HG02571 (cell line): Measurements from ENCODE around the gene CCDC182.

Source experiments
- ATAC-seq: cut with Tn5 transposase; IDR thresholded peaks from one replicate; pipeline ENCODE4 v1.9.1; 2021; ENCODE audit warnings: mild to moderate bottlenecking, moderate library complexity; ENCODE audit not compliant: unreplicated experiment

Gene CCDC182

DNA sequence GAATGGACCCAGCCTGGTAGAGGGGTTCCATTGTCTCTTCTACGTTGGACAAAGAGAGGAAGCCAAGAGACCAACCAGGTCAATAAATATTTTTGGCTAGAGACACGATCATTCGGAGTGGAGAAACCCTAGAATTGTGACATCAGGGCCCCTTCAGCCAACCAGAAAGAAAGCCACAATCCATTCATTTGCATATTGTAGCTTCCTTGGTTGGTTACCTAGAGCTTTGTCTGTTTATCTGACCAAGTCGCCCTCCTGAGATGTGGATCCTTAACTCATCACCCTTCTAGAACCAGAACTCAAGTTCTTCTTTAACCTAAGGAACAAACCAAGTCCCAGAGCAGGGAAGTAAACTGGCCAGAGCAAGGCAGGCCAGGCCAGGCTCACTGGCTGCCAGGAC, at the start of gene CCDC182:
CCDC182 (minus strand) TSS at position 58 of the 400 bp plus-strand sequence; CDS start at position 31, 27 bp downstream.
- ATAC-seq: no peak

DNA sequence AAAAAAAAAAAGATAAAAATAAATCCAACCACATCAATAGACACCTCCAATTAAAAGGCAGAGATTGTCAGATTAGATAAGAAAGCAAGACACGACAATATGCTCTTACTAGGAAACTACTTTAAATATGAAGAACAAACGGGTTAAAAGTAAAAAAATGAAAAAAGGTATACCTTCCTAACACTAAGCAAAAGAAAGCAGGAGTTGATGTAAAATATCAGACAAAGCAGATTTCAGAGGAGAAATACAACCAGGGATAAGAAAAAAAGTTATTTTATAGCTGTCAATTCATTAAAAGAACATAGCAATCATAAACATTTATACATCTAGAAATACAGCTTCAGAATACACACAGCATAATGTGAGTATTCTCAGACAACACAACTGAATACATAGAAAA, 49.7 kb upstream of the CCDC182 start:
- ATAC-seq: no peak

DNA sequence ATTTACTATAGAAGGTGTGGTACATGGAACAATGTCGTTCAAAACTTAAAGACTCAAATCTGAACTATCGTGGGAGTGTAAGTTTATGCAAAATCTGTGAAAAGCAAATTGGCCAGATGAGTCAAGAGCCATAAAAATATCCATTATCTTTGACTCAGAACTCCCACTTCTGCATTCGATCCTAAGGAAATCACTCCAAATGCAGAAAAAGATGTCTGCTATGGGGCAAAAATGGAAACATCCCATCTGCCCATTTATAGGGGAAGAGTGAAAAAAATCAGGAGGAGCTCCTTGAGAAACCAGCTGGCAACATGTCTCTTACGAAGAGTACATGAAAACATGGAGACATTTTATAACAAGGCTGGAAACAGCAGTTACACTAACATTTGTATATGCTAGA, 43.6 kb upstream of the CCDC182 start:
- ATAC-seq: no peak

DNA sequence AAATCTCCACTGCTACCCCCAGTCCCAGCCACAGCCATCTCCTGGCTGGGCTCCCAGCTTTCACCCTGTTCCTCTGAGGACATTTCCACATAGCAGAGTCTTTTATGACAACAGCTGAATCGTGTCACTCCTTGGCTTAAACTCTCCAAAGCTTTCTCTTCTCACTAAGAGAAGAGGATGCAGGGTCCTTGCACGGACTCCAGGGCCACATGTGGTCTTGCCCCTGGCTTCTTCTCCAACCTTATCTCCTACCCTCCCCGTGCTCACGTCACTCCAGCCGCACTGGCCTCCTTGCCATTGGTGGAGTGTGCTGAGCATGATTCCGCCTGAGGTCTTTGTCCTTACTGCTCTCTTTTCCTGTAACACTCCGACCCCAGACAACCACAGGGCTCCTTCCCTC, 39.9 kb upstream of the CCDC182 start:
- ATAC-seq: no peak

DNA sequence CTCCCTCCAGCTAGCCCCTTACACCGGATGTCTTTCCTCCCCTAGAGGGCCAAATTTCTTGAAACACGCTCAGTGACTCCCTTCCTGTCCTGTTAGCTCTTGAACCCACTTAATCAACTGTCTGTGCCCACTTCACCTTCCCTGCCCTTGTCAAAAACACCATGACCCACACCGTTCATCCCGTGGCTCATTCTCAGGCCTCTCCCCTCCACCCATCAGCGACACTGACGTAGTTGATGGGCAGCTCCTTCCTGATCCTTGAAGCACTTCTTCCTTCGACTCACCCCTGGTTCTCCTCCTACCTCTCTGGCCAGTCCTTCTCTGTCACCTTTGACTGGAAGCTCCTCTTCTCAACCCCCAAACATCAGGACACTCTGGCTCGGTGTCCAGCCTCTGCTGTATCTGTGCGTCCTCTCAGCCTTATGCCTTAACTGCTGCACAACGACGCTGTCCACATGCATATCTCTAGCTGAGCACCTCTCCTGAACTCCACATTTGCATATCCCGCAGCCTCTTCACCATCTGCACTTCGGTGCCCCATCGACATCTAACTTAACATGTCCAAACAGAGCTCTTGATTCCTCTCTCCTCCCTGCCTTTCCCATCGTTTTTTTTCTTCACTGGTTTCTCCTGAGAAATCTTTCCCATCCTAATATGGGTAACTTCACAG, 39.3 kb upstream of the CCDC182 start:
- ATAC-seq: no peak

DNA sequence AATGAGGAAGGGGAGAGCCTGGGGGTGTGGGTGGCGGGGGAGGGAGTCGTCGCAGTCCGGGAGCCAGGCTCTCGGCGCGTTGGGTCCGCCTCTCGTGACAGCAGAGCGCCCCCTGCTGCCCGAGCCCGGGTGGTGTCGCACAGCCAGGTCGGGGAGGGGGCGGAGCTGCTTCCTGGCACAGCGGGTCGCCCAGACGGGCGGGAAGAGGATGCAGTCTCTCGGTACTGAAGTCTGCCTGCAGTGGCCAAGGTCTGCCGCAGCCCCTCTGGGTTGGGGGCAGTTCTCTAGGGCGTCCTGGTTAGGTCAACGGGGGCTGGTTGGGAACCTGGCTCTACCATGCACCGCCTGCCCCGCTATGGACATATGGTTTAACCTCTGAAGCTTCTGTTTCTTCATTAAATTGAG, 38.2 kb upstream of the CCDC182 start:
- no peak for ATAC-seq

DNA sequence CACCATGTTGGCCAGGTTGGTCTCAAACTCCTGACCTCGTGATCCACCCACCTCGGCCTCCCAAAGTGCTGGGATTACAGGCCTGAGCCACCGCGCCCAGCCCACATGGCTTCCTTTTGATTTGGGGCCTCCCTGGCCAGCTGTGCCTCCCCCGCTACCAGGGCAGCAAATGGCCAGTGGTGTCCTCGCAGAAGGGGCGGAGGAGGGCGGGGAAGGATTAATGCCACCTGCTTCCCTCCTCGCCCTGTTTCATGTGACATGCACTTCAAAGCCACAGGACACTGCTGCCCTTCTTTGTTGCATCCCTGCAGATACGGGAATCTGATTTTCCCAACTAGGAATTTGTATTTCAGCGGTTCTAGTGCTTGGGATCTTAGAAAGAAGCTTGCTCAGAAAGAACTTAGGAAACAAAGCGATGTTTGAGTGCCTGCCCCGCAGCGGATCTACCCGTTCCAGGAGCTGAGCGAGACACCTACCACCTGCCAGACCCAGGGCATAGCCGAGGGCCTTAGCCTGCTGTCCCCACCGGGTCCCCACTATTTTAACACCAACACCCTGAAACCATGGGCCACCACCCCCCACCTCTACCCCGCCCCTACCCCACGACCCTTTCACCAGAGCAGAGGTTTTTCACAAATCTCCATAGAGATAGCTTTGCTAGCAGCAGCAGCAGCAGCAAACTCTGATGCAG, 37.7 kb upstream of the CCDC182 start:
- no peak for ATAC-seq

DNA sequence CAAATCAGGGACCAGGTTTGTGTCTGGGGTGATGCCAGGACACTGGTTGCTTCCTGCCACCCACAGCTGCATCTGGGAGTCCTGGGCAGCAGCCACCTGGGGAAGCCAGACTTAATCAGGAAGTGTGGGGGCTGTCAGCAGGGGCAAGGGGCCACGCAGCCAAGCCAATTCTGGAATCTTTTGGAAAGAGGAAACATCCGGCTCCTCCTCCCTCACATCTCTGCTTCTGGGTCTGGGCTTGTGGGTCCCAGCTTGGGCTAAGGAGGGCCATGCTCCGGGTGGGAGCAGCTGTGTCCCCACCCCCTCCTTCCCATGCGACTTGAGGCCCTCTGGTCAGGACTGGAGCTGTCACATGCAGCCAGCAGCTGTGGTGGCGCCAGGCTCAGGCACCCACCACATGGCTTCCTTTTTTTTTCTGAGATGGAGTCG, 37.0 kb upstream of the CCDC182 start:
- ATAC-seq: no peak

DNA sequence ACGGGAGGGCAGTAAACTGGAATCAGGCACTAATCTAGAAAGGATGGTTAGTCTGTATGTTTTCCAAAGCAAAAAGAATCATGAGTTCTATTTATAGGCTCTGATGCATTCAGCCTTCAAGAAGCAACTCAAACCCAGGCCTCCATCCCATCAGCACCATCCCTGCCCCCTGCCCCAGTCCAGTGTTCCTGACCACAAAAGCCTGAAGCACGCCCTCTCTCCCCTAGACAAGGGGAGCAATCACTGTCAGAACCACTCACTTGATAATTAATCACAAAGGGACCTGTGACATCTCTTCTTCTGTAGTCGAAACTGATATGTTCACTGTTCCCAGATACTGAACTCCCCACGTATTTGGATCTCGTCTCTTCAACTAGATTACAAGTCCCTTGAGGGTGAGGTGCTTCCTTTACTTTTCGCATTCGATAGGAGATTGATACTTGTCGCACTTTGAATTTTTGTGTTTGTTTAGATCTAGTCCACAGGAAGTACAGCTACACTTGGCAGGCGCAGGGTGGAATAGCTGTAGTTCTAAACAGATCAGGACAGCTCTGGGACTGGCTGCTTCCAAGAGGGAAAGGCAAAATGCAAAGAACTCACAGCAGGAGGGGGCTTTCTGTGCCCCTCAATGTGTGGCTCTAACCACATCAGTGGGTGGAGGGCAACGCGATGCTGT, 36.4 kb upstream of the CCDC182 start:
- ATAC-seq: no peak

DNA sequence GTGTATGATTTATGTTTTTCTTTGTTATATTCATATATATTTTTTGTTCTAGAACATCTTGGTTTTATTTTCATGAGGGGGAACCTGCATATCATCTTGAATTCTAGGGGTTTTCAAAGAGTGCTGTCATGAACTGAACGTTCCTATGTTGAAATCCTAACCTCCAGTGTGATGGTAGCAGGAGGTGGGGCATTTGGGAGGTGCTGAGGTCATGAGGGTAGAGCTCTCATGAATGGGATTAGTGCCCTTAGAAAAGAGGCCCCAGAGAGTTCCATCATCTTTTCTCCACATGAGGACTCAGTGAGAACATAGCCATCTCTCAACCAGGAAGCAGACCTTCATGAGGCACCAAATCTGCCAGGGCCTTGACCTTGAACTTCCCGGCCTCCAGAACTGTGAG, 34.6 kb upstream of the CCDC182 start:
- no peak for ATAC-seq

DNA sequence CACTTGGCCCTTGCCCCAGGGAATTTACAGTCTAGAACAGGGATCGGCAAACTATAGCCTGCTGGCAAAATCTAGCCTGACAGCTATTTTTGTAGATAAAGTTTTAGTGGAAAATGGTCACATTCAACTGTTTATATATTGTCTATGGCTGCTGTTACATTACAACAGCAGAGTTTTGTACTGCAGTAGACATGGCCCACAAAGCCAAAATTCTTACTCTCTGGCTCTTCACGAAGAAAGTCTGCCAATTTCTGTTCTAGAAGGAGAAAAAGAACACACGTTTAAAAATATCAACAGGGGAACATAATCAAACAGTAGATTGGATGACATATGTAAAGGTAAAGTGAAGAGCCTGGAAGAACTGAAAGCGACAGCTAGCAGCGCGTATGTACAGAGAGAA, 33.2 kb upstream of the CCDC182 start:
- no peak for ATAC-seq

DNA sequence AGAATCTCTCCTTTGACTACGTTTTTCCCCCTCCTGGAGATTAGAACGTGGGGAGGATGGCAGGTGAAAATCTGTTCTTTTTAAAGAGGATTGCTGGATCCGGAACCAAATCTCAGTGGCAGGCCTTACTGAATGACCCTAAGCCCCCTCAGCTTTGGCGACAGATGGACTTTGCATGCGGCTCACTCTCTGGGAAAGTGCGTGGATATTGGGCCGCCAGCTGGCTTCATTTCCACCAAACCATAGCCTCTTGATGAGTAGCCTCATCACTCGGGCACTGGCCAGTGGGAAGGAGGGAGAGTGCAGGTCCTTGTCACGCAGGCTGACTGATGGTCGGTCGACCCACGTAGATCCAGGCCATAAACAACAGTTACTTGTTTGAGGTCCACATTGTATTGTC, 31.3 kb upstream of the CCDC182 start:
- ATAC-seq: no peak

DNA sequence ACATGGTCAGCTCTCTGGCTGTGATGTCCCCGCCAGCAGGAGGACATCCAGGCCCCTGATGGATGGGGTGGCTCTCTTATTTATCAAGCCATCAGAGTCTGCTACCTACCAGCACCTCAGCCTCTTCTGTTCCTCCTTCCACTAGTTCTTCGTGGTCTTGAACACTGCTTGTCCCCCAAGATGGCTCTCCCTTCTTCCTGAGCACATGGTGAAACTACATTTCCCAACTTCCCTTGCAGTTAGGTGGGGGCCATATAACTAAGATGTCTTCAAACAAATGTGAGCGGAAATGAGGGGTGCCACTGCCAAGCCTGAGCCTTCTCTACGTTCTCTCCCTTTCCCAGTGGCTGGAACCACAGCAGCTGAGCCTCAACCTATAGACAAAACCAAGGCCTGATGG, 29.8 kb upstream of the CCDC182 start:
- ATAC-seq: no peak

DNA sequence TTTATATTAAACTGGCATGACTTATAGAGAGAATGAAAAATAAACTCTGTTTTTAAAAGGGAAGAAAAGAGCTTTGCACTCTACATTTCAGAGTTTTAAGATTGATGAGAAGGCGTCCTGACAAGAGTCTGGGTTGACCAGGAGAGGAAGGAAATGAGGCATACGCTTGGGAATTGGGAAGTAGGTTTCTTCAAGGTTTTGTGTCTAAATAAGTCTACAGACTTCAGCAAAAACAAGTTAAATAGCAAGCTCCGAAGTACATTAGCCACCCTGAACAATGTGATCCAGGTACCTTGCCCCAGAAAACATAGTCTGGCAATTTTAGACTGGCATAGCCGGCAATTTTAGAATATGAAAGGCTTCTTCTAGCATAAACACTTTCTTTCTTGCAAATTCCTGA, 28.5 kb upstream of the CCDC182 start:
- ATAC-seq: no peak

DNA sequence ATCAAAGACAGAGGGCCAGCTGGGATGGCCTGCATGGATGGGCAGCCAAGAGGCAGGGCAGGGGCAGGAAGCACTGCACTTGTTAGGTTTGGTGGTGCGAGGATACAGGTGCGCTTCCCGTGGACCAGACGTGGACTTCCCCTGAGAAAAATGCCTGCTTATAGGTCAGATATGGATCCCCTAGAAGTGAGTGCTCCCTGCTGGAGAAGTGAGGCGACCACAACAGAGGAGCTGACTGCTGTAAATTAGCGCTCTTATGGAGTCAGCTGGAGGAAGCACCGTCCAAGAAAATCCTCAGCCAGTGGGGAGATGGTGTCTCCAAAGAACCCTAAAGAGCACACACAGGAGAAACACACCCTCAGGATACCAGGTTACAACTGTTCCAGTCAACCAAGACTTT, 27.7 kb upstream of the CCDC182 start:
- ATAC-seq: no peak

DNA sequence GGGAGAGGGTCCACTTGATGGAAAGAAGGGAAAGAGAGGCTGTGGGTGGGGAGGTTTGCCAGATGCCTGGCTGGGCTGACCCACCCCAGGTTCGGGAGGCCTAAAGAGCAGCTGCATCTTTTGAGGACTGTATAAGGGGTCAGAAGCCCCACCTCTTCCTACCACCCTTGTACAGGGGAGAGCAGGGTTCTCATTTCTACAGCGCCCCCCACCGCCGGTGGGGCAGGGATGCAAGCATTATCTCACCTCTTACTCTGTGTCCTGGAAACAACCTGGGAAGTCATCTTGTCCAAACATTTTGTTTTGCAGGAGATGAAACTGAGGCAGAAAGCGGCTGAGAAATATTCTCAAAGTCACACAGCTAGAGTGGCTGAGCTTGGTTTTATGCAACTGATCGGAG, 22.5 kb upstream of the CCDC182 start:
- ATAC-seq: no peak

DNA sequence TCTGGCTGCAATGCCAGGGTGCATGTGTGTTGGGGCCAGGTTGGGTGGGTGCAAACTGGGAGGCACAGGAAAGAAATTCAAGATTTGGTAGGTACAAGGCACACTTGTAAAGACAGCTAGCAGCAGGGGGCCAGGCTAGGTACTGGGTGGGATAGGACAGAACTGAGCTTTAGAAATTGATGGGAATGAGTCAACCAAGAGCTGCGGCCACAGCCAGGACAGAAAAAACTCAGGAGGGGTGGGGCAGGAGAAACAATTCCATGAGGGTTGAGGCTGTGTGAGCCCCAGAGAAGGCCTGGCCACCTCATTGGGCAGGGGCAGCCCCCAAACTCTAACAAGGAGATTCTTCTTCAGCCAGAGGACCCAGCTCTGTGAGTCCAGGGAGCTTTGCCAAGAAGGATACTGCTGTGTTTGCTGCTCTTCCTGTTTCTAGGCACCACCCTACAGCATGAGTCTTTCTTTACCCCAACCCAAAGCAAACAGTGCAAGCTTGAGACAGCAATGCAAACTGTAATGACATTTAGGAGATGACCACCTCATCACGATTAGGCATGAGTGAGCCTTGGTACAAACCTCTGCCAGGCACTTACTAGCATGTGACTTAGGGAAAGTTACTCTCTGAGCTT, 21.3 kb upstream of the CCDC182 start:
- ATAC-seq: no peak

DNA sequence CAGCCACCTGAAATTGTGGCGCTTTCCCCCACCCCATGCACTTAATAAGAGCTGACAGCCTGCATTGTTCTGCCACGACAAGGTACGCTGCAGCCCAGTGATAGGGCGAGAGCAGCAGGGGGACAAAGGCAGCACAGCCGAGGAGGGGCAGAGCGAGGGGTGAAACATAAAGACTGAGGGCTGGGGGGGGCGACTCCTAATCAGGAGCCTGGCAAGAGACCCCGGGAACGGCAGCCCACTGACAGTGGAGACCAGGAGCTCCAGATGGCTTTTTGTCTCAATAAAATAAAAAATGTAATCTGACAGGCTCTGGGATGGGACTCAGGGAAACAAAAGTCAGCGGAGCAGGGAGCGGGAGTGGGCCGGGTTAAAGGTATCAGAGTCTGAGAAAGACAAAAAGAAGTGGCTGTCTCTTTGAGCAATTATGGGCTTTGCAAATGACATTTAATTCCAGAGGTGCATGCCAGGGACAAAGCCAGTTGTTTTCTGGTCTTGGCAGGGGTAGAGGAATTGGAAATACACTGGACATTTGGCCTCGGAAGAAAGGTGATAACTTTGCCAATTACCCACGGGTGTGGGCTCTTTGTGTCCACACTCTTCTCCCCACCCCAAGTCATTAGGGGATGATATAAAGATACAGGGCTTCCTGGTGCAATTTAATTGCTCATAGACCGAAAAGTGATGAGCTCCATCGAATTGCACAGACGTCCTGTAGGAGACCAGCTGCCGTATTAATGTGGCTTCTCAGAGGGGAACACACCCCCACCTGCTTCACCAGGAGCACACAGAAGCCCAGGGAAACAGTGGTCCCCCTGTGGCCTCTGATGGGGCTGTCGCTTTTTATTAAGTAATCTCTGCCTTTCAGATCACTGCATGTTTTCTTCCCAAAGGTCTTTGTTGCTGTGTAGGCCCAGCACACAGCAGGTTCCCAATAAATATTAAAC, 17.6 kb upstream of the CCDC182 start:
- no peak for ATAC-seq

DNA sequence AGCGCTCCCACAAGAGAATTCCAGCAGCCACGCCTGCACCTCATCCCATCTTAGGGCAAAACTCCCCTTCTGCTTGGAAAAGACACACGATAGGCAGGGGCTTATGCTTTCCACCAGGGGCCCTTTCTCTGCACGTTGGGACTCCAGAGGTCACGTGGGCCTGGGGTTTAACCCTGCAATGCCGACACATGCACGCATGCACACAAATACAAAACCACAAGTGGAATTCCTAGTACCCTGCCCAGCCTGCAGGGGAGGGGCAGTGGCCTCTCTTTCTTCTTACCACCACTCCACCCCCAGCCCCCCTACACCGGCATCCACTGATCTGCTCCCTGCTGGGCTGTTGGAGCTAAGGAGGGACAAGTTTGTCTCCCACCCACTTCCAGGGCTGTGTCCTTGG, 16.8 kb upstream of the CCDC182 start:
- ATAC-seq: no peak

DNA sequence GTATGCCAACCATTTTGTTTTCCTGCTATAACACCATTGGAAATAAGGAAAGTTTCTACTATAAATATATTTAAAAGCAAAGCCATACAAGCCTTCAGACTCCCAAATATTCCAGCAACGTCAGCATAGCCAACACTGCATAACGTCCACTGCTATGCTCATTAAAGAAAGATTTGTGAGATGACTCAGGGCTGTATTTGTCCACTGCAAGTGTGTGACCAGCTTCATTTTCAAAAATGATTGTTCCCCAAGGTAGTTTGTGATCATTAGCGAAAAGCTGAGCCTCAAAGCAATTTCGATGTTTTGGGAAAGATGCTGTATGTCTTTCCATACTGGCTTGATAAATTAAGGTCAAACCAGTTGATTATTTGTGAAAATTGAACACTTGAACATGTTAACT, 14.9 kb upstream of the CCDC182 start:
- no peak for ATAC-seq

DNA sequence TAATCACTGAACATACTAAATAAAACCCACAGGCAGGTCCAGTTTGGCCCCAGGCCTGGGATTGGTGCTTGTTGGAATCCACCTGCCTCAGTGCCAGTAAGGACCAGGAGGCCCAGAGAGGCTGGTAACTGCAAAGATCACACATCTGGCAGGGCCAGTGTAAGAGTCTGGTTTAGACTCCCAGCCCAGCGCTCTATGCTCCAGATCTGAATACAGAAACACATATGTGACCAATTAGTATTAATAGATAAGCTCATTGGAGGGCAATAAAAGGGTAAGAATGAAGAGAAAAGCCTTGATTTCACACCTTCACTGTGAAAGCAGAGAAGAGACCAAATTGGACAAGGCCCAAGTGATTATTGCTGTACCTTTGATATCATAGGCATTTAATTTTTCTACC, 13.6 kb upstream of the CCDC182 start:
- no peak for ATAC-seq
